Keratinocyte (primary cell): ENCODE results near the gene ALOXE3. TPM values are rescaled to one million over a fixed set of nuclear protein-coding genes. Genes with fewer than 3 reads are reported as not detected.

Experiments used
- DNase-seq: peaks from one replicate; pipeline ENCODE4 v3.0.0-alpha.2; 2011; ENCODE audit warnings: low read depth, missing footprints, low spot score
- FAIRE-seq: peaks from 2 replicates; lab custom pipeline; 2011; peaks lifted over from hg19 to GRCh38; lab: Jason Lieb, UNC
- H2AFZ ChIP-seq: 2 replicates; pipeline ENCODE4 v1.6.0; 2012; ENCODE audit warnings: low read length, control low read depth, inconsistent platforms; ENCODE audit not compliant: control insufficient read depth
- H3K27ac ChIP-seq: 2 replicates; pipeline ENCODE4 v1.5.1; 2011; ENCODE audit warnings: low read length; ENCODE audit not compliant: control insufficient read depth, insufficient read depth
- H3K27me3 ChIP-seq: 3 replicates; pipeline ENCODE4 v1.6.0; 2011; ENCODE audit warnings: low read length; ENCODE audit not compliant: control insufficient read depth, insufficient read depth; ENCODE audit errors: extremely low read depth
- H3K36me3 ChIP-seq, 2 experiments: 2 replicates in 1 of 2; 3 replicates in 1 of 2; pipeline ENCODE4 v1.5.1; 2011; ENCODE audit warnings: low read length in 2 of 2, mild to moderate bottlenecking in 1 of 2; ENCODE audit not compliant: control insufficient read depth in 2 of 2, insufficient read depth in 2 of 2; ENCODE audit errors: extremely low read depth in 1 of 2
- H3K4me1 ChIP-seq: 3 replicates; pipeline ENCODE4 v1.5.1; 2011; ENCODE audit warnings: low read length; ENCODE audit not compliant: control insufficient read depth, insufficient read depth; ENCODE audit errors: extremely low read depth
- H3K4me2 ChIP-seq: 3 replicates; pipeline ENCODE4 v1.6.0; 2011; ENCODE audit warnings: low read depth, low read length; ENCODE audit not compliant: control insufficient read depth, insufficient read depth; ENCODE audit errors: extremely low read depth
- H3K4me3 ChIP-seq, 3 experiments: fragments of 200-600 bp in 1 of 3; sonication (generic) in 1 of 3; 2 replicates in 2 of 3; 3 replicates in 1 of 3; pipeline ENCODE4 v1.5.1; 2011 to 2016; ENCODE audit warnings: low read length in 3 of 3, mild to moderate bottlenecking in 3 of 3, control low read depth in 2 of 3, inconsistent platforms in 1 of 3, low read depth in 1 of 3, mixed read lengths in 1 of 3, mixed run types in 1 of 3, moderate library complexity in 1 of 3; ENCODE audit not compliant: control insufficient read depth in 2 of 3, insufficient read depth in 2 of 3; ENCODE audit errors: extremely low read depth in 1 of 3
- H3K79me2 ChIP-seq: 2 replicates; pipeline ENCODE4 v1.6.0; 2012; ENCODE audit warnings: low read length; ENCODE audit not compliant: control insufficient read depth, insufficient read depth
- H3K9ac ChIP-seq: 3 replicates; pipeline ENCODE4 v1.6.0; 2011; ENCODE audit warnings: low read length; ENCODE audit not compliant: control insufficient read depth, insufficient read depth; ENCODE audit errors: extremely low read depth
- H3K9me1 ChIP-seq: 3 replicates; pipeline ENCODE4 v1.6.0; 2011; ENCODE audit warnings: low read length; ENCODE audit not compliant: control insufficient read depth, insufficient read depth; ENCODE audit errors: extremely low read depth
- H3K9me3 ChIP-seq: 2 replicates; pipeline ENCODE4 v1.5.1; 2012; ENCODE audit warnings: low read depth, low read length; ENCODE audit not compliant: control insufficient read depth
- H4K20me1 ChIP-seq: 3 replicates; pipeline ENCODE4 v1.6.0; 2011; ENCODE audit warnings: low read length; ENCODE audit not compliant: control insufficient read depth, insufficient read depth; ENCODE audit errors: extremely low read depth
- EZH2 ChIP-seq: IDR thresholded peaks from one replicate; pipeline ENCODE4 v1.6.1; 2012; ENCODE audit warnings: inconsistent platforms, mild to moderate bottlenecking, low read length, moderate library complexity
- dilution Hi-C: fragments of 300-500 bp; cut with MboI; formaldehyde crosslinking; loops from one replicate; pipeline ENCODE4 v1.7.0; 2020; ENCODE audit warnings: low sequenced_read_pairs; ENCODE audit not compliant: extremely low pct_ligation_motif_present
- polyA plus RNA-seq, 5 experiments: library from polyadenylated mRNA; depleted of rRNA in 3 of 5; stranded (reverse) in 3 of 5; stranded (forward) in 1 of 5; unstranded in 1 of 5; fragments of >200 nt; gene quantifications; 1 replicate in 1 of 5; 2 replicates in 3 of 5; 3 replicates in 1 of 5; pipeline versions ENCODE4 v1.2.1 to v1.2.3, GENCODE V29; 2011 to 2012; ENCODE audit warnings: missing spikeins in 2 of 5, low read depth in 1 of 5, low replicate concordance in 1 of 5
- TF ChIP-seq, protein P1 (sequence below), 3 experiments: IDR thresholded peaks in 1 of 3; conservative IDR thresholded peaks in 1 of 3; optimal IDR thresholded peaks in 1 of 3; 2 replicates in 2 of 3; 3 replicates in 1 of 3; pipeline versions ENCODE3 to v1.5.1; 2011; ENCODE audit warnings: low read length in 3 of 3, mild to moderate bottlenecking in 3 of 3, moderate library complexity in 2 of 3, control low read depth in 1 of 3, inconsistent platforms in 1 of 3; ENCODE audit not compliant: insufficient read depth in 2 of 3; ENCODE audit errors: extremely low read depth in 1 of 3

Gene ALOXE3
- polyA plus RNA-seq, 1 donor (not counting 4 experiments of a cell fraction or from before 2014, with no cell fraction given), result 2.7 TPM

GRCh38 chr17:8146381-8147140, 28.2 kb upstream of the ALOXE3 start:
- Histone ChIP-seq H3K27ac (no peak overlapping the region), H3K9ac (no peak overlapping the region), H3K36me3 (peaks cover 66 to 75% of the 10 kb centered on the region in 2 experiments), H3K79me2 (peaks cover 22% of the 10 kb centered on the region), H3K4me2 (no peak overlapping the region), H3K9me1 (peaks cover 4% of the 10 kb centered on the region), H3K4me1 (peaks cover 9% of the 10 kb centered on the region), H2AFZ (no peak overlapping the region), H3K27me3 (no peaks in the 10 kb centered on the region), H3K9me3 (no peaks in the 10 kb centered on the region), H3K4me3 (no peak overlapping the region), H4K20me1 (peaks cover 17% of the 10 kb centered on the region)
- dilution Hi-C loops, result no loop called here
- FAIRE-seq, result no peak
- DNase-seq, result no peak
- no peak for TF ChIP-seq EZH2

DNA sequence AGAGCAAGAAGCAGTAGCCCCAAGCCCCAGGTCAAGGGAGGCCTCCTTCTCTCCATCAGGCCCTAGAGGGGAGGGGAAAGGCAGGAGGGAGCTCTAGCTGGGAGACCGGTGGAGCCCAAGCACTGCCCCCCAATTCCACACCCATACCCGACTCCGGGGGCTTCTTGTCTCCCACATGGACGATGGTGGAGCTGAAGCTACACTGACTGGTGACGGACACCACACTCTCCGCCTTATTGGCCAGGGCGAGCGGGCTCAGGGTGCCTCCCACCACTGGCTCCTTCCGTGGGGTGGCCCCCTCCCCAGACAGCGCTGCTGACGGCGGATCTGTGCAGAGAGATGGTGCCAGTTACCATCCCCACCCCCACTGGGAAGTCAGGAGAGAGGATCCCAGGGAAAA, 27.5 kb upstream of the ALOXE3 start:
- Histone ChIP-seq H3K4me2 (no peak overlapping the region), H3K9me1 (no peaks in the 10 kb centered on the region), H3K4me3 (no peak overlapping the region), H3K27ac (no peak overlapping the region), H3K36me3 (peaks cover 73 to 79% of the 10 kb centered on the region in 2 experiments), H3K79me2 (peaks cover 14% of the 10 kb centered on the region), H3K9me3 (no peaks in the 10 kb centered on the region), H4K20me1 (peaks cover 17% of the 10 kb centered on the region), H3K27me3 (no peaks in the 10 kb centered on the region), H2AFZ (no peak overlapping the region), H3K9ac (no peak overlapping the region), H3K4me1 (peaks cover 2% of the 10 kb centered on the region)
- TF ChIP-seq, protein P1, sequence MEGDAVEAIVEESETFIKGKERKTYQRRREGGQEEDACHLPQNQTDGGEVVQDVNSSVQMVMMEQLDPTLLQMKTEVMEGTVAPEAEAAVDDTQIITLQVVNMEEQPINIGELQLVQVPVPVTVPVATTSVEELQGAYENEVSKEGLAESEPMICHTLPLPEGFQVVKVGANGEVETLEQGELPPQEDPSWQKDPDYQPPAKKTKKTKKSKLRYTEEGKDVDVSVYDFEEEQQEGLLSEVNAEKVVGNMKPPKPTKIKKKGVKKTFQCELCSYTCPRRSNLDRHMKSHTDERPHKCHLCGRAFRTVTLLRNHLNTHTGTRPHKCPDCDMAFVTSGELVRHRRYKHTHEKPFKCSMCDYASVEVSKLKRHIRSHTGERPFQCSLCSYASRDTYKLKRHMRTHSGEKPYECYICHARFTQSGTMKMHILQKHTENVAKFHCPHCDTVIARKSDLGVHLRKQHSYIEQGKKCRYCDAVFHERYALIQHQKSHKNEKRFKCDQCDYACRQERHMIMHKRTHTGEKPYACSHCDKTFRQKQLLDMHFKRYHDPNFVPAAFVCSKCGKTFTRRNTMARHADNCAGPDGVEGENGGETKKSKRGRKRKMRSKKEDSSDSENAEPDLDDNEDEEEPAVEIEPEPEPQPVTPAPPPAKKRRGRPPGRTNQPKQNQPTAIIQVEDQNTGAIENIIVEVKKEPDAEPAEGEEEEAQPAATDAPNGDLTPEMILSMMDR (optimal IDR thresholded peaks at IDR 0.05 in 1 of 3, IDR thresholded peaks at IDR 0.05 in 1 of 3, conservative IDR thresholded peaks at IDR 0.05 in 1 of 3; ENCODE audit: extremely low read depth in 1 of 3, insufficient read depth in 2 of 3, low read length in 3 of 3), result no peak
- no peak for TF ChIP-seq EZH2
- DNase-seq (no peak), FAIRE-seq (no peak)
- dilution Hi-C loops, result no loop called here
